Stimulated activated CD4-positive, alpha-beta T cell treated with anti-CD3 and anti-CD28 coated beads, TNF-alpha, amount 100 ng/mL, for 24 hours (primary cell): ENCODE results near the gene PRKN.

Experiments
- DNase-seq, 3 experiments: peaks; one replicate each; pipeline ENCODE4 v3.0.0-alpha.2; 2020; ENCODE audit warnings: low read depth in 3 of 3

Gene PRKN

DNA sequence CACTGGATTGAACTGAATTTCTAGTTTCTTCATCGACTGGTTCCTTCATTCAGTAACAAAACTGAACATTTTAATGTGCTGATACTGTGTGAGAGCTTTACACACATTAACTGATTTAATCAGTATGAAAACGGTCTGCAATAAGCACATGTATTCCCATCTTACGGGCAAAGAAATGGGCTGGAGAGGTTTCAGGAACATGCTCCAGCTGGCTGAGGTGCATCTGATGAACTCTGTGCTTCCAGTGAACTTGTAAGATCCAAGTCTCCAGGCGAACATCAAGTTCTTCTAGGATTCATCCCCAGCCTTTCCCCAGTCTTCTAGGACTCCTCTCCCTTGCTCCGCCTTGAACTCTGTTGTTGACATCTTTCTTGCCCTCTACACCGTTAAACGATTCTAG is 1233.0 kb downstream of the PRKN start:
- no peak for DNase-seq

DNA sequence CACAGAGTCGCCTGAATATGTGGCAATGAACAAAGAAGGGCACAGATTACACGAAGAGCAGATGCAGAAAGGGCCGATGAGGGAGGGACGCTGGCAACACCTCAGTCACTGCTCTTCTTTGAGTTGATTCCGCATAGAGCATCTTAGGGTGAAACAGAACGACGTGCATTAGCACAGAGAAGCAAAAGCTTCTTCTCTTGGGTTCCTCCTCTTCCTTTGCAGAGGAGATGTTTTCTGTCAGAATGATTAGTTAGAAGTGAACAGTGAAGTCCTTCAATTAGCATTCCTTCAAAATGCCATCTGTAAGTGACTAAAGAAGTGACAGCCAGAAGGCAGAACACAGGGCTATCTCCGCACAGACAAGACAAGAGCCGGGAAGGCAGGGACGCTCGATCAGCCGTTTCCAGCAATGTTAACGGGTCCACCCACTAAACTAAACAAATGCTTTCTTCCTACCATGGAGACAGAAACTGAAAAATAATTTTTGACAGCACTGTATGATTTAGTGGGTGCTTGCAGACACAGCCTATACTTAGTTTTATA is 1233.9 kb downstream of the PRKN start:
- no peak for DNase-seq

DNA sequence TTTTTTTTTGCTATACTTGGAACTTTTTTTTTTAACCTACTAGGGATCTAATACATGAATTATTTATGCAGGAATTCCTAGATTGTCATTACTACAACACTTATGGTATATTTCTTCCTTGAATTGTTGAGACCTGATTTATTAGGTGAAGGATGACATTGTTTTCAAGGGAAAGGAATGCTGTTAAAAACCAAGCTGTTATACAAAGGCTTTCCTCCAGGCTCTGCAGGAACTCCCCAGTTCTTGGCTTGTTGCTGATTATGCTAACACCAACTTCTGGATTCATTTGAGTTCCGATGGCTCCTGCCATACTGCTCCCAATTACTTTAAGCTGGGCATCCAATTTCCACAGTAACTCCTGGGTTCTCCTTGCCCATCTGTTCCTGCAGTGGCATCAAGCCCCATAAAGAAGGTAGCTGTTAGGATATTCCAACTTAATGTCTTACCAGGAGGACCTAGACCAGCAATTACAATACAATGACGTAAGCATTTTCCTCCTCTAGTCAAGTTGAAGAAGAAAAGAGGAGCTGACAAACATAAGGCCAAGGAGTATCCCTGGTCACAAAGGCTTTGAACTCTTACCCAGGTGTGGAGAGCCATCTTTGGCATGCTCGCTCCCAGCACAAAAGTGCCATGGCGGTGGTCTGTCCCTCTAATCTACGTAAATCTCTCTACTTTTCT is 1237.8 kb downstream of the PRKN start:
- no peak for DNase-seq

GRCh38 chr6:161487694-161488093 is 1239.9 kb downstream of the PRKN start:
- DNase-seq, result no peak

GRCh38 chr6:161487217-161487531 is 1240.4 kb downstream of the PRKN start:
- no peak for DNase-seq

DNA sequence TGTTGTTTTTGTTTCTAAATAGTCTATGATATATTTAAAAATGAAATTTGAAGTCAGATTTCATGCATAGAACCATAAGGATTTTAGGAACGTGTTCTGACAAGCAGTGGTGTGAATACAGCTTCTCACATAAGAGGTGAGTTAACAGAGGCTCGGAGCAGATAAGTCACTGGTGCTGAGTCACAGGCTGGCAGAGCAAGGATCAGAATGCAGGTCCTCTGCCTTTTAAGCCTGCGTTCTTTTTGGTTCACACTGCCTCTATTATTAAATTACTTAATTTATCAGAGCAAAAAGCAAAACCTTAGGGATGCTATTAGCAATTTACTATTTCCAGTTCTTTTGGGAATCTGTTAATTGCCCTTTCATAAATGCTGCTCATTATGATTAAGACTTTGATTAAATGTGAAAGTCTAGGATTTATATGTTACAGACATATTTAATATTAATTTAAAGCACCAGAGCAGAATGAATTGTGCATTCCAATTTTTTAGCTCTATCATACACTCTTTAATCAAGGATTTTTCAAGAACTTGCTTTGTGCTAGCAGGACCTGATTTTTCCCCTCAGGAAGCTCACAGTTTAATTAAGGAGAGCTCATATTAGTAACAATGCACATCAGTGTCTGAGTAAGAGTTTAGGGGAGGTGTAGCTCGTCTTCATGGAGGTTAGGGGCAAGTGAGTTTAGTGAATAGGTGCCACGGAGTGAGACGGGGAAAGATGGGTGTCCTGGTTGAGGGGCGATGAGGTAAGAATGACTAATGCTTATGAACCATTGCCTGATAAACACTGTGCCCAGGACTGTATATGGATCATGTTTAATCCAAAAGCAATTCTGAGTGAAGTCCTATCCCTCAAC is 1241.0 kb downstream of the PRKN start:
- DNase-seq, result no peak

GRCh38 chr6:161482517-161482858 is 1245.1 kb downstream of the PRKN start:
- no peak for DNase-seq

- no peak for DNase-seq
Measured at GRCh38 chr6:161481786-161482516, 1245.6 kb downstream of the PRKN start.

DNA sequence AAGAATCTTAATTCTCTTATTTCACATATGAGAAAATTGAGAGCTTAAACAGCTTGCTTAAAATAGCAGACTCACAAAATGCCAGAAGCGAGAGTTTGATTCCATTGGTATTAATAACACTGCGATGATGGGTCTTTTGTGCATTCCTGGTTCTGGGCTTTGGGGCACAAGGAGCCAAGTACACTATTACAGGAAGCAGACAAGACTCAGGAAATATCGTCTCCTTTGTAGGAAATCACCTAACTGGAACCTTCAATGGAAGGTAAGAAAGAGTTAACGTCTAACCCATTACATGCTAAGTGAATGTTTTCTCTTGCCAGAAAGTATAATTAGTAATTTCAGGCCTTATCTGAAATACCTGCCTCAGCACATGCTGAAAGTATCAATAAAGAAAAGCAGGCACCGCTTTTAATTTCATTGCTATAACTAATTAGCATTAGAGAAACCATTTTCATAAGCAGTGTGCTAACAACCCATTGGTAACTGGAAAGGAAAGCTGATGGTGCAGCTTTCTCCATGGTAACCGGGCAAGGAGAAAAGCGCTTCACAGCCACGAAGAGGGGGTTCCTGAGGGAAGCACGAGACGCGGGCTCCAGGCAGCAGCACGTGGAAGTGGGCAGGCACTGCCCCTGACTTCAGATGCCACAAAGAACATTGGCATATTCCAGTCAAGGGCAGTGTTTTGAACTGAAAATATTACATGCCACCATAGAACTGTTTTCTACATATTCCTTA is 1247.0 kb downstream of the PRKN start:
- no peak for DNase-seq

- DNase-seq, result no peak
Measured at GRCh38 chr6:161479376-161479775, 1248.2 kb downstream of the PRKN start.

GRCh38 chr6:161477876-161478425 is 1249.6 kb downstream of the PRKN start:
- DNase-seq, result no peak

- DNase-seq, result no peak
Measured at GRCh38 chr6:161476711-161477110, 1250.9 kb downstream of the PRKN start.

DNA sequence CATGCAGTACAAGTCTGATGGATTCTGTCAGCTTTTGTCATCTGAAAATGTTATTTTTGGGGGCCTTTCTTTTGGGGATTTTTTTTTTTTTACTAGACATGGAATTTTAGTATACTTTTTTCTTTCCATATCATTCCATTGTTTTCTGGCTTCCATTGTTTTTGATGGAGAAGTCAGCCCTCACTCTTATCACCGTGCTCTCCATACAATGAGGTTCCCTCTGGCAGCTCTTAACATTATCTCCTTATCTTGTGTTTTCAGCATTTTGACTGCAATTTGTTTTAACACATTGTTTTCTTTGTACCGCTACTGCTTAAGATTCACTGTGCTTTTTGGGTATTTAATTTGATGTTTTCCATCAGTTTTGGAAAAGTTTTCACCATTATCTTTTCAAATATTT is 1262.2 kb downstream of the PRKN start:
- no peak for DNase-seq

GRCh38 chr6:161463071-161463470 is 1264.5 kb downstream of the PRKN start:
- no peak for DNase-seq

- DNase-seq, result no peak
Measured at GRCh38 chr6:161462148-161462547, 1265.4 kb downstream of the PRKN start.

DNA sequence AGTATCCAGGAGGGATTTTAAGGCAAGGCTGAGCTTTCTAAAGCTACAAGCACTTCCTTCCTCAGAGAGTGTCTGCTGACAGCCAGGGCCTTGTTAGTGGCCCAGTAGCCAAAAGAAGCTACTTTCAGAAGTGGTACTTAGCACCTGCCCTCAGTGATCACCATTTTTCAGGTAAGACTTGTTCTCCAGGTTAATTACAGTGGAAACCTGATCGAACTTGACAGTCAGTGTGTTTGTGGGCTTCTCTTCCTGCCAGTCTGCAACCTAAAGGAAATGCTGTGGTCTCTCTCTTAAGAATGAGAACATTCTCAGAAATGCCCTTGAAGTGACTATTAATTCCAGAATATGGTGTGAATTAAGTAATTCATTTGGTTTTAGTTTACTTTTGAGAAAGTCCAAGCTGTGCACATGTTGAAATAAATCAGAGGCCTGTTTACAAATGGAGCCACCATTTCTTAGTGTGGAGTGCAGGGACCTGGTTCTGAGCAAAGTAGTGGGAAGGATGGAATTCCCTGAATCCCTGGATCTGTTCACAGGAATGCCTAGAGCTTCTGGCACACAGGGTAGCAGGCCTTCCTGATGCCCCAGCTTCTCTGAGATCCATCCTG is 1268.5 kb downstream of the PRKN start:
- no peak for DNase-seq

DNA sequence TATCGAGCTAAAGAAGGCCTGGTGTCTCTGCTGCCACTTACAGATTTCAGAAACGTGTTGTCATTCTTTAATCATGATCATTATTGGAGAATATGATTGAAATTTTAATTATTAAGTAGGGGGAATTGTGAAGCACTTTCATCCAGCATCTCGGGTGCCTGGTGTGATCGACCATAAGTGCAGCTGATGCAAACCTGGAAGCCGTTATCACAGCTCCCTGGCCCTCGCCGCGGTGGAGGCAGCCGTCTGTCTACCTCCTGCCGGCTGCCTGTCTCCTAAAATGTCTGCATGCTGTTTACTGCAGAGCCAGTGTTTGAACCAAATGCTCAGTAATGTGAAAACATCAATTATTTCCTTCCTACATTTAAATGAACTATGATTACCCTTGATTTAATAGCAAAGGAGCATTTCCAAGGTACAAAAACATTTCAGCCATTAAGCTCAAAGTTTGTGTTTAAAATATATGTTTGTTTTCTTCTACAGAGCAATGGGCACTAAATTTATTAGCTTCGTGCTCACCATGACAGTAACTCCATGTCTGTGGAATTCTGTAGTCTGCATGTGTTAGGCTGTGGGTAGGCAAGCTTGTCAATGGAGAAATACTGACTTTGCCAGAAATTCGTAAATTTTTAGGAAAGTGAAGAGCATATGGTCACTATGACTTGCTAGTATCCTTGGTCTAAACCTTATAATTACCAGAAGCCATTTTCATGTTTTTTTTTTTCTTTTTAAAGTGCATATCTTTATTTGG is 1269.2 kb downstream of the PRKN start:
- no peak for DNase-seq

DNA sequence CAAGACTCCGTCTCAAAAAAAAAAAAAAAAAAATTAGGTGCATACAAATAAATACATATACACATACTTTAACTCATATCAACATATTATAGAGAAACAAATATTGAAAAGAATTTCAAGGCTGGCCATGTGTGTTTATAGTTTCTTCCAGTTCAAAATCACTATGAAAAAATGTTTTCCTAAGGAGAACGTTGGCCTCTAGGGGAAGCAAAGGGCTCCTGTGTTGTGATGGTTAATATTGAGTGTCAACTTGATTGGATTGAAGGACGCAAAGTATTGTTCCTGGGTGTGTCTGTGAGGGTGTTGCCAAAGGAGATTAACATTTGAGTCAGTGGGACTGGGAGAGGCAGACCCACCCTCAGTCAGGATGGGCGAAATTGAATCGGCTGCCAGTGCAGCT is 1271.7 kb downstream of the PRKN start:
- DNase-seq, result no peak

GRCh38 chr6:161453558-161453957 is 1274.0 kb downstream of the PRKN start:
- no peak for DNase-seq

DNA sequence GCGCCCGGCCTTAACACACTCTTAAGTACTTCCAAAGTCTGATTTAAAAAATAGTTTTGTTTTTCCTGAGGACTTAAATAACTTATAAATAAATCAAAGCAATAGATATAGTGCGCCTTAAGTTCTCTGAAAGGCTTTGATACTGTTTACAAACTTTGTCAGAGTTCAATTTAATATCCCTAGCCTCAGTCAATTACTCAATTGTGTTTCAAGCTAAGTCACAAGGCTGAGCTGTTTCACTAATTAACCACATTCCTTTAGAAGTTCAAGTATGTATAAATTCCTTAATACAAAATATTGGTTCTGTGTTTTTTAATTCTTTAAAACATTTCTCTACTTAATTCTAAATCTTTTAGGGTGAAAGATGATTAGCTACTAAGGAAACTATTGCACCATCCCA is 1275.3 kb downstream of the PRKN start:
- DNase-seq, result no peak
